Endodermal cell (in vitro differentiated cells): ENCODE results near the gene PLEKHA5. TPM values are rescaled to one million over a fixed set of nuclear protein-coding genes. Genes with fewer than 3 reads are reported as not detected.

Source experiments
- DNase-seq: peaks from one replicate; pipeline ENCODE4 v3.0.0-alpha.2; 2017
- H3K27ac ChIP-seq: 2 replicates; pipeline ENCODE4 v1.5.1; 2013; ENCODE audit warnings: mild to moderate bottlenecking, low read depth, low read length, moderate library complexity
- H3K27me3 ChIP-seq: 2 replicates; pipeline ENCODE4 v1.6.1; 2013; ENCODE audit warnings: mild to moderate bottlenecking, low read length, moderate library complexity; ENCODE audit not compliant: insufficient read depth, control insufficient read depth, poor library complexity, severe bottlenecking
- H3K36me3 ChIP-seq: 2 replicates; pipeline ENCODE4 v1.7.0; 2013; ENCODE audit warnings: mild to moderate bottlenecking, low read length, moderate library complexity; ENCODE audit not compliant: control insufficient read depth, insufficient read depth
- H3K4me1 ChIP-seq: one replicate; pipeline ENCODE4 v1.7.0; 2013; ENCODE audit warnings: low read length; ENCODE audit not compliant: control insufficient read depth, insufficient read depth
- H3K4me3 ChIP-seq: 2 replicates; pipeline ENCODE4 v1.5.1; 2013; ENCODE audit warnings: mild to moderate bottlenecking, low read length, moderate library complexity
- H3K9ac ChIP-seq: 2 replicates; pipeline ENCODE4 v1.6.1; 2013; ENCODE audit warnings: mild to moderate bottlenecking, low read length, moderate library complexity; ENCODE audit not compliant: poor library complexity, severe bottlenecking; ENCODE audit errors: extremely low read depth
- H3K9me3 ChIP-seq: 2 replicates; pipeline ENCODE4 v1.6.1; 2013; ENCODE audit warnings: mild to moderate bottlenecking, low read length, moderate library complexity; ENCODE audit not compliant: control insufficient read depth
- H3K27ac Mint-ChIP-seq: 2 replicates; pipeline ENCODE4 v1.8.0; 2020; ENCODE audit warnings: mixed read lengths
- H3K27me3 Mint-ChIP-seq: 2 replicates; pipeline ENCODE4 v1.8.0; 2021; ENCODE audit warnings: mild to moderate bottlenecking, mixed read lengths; ENCODE audit not compliant: insufficient read depth
- H3K36me3 Mint-ChIP-seq: 2 replicates; pipeline ENCODE4 v1.8.0; 2020; ENCODE audit warnings: low read depth, mixed read lengths
- H3K4me1 Mint-ChIP-seq: 2 replicates; pipeline ENCODE4 v1.8.0; 2020; ENCODE audit warnings: mixed read lengths
- H3K4me3 Mint-ChIP-seq: 2 replicates; pipeline ENCODE4 v1.8.0; 2020; ENCODE audit warnings: mild to moderate bottlenecking, moderate library complexity, mixed read lengths
- H3K9me3 Mint-ChIP-seq: 2 replicates; pipeline ENCODE4 v1.8.0; 2020; ENCODE audit warnings: mild to moderate bottlenecking, mixed read lengths
- CTCF ChIP-seq: fragments of 200-600 bp; sonication (generic); conservative IDR thresholded peaks from 2 replicates; pipeline ENCODE4 v1.5.0; 2021; ENCODE audit warnings: antibody characterized with exemption, mild to moderate bottlenecking
- WGBS, 2 experiments: methylation state at CpG; one replicate each; pipeline versions ENCODE4 v1.1.5 to v1.1.7; 2013; ENCODE audit warnings: missing lambda C conversion rate in 2 of 2, mixed read lengths in 1 of 2; ENCODE audit not compliant: insufficient coverage in 1 of 2, insufficient read length in 1 of 2; 5-methylcytosine and 5-hydroxymethylcytosine counted together
- long read RNA-seq, 4 experiments: library from polyadenylated mRNA in 2 of 4; library from RNA in 1 of 4; library from capped mRNA in 1 of 4; stranded (forward) in 3 of 4; unstranded in 1 of 4; transcript quantifications; one replicate each; pipeline ENCODE4 v2.0.0, GENCODE V29; 2020 to 2021; ENCODE audit warnings: inconsistent platforms in 1 of 4
- polyA plus RNA-seq, 2 experiments: library from polyadenylated mRNA; stranded (reverse); fragments of 50-300 nt; gene quantifications; one replicate each; pipeline ENCODE4 v1.2.3, GENCODE V29; 2013
- total RNA-seq, 2 donors: library from RNA; stranded (reverse); fragmentation: NEBNext Ultra II Directional in 1 of 2; extraction: Animal tissue kit (Norgen Biotek cat#: 25700) in 1 of 2; gene quantifications; 2 replicates in 1 of 2; 3 replicates in 1 of 2; pipeline ENCODE4 v1.2.1, GENCODE V29; 2021

Gene PLEKHA5
- 100 to 1,000 TPM in 1 of 2 donors, 10 to 100 TPM in 1; 48.5 to 139 TPM for total RNA-seq
- 68.6 TPM for polyA plus RNA-seq (2013, experiment 1 of 2)
- polyA plus RNA-seq (2013, experiment 2 of 2) = 71.7 TPM
- long read RNA-seq, experiment 1, full-length matches to known transcripts = 7 of 17 reads
- long read RNA-seq, experiment 1, partial matches to known transcripts = 7 of 17 reads
- long read RNA-seq, experiment 1, other reads (novel, unspliced or antisense) = 3 of 17 reads
- long read RNA-seq, experiment 2, full-length matches to known transcripts = 42 of 75 reads
- long read RNA-seq, experiment 2, partial matches to known transcripts = 11 of 75 reads
- long read RNA-seq, experiment 2, other reads (novel, unspliced or antisense) = 22 of 75 reads
- long read RNA-seq, experiment 3, full-length matches to known transcripts = 70 of 196 reads
- long read RNA-seq, experiment 3, partial matches to known transcripts = 93 of 196 reads
- long read RNA-seq, experiment 3, other reads (novel, unspliced or antisense) = 33 of 196 reads
- long read RNA-seq, experiment 4, partial matches to known transcripts = 54 of 66 reads
- long read RNA-seq, experiment 4, other reads (novel, unspliced or antisense) = 8 of 66 reads

- peak within 1 kb of the TSS; percentile 93 for H3K27ac Mint-ChIP-seq
- WGBS, 2 experiments = 0% methylated on average over 18 to 103 of the region's 103 CpGs
These were observed at the start of gene PLEKHA5 for GRCh38 chr12:19129486-19130223. PLEKHA5 (plus strand) TSS chr12:19129733; CDS start chr12:19129800, 67 bp downstream.

GRCh38 chr12:19080918-19081317 lies 48.6 kb upstream of the PLEKHA5 start:
- TF ChIP-seq CTCF = no peak
- H3K27me3 ChIP-seq = no peaks in the 10 kb centered on the region
- Mint-ChIP-seq H3K27ac (no peak overlapping the region), H3K4me1 (no peaks in the 10 kb centered on the region), H3K36me3 (no peaks in the 10 kb centered on the region), H3K27me3 (no peaks in the 10 kb centered on the region), H3K9me3 (peaks cover 5% of the 10 kb centered on the region), H3K4me3 (no peak overlapping the region)
- H3K36me3 ChIP-seq = no peaks in the 10 kb centered on the region
- H3K4me1 ChIP-seq = no peaks in the 10 kb centered on the region
- H3K4me3 ChIP-seq = no peak overlapping the region
- no peak overlapping the region for H3K27ac ChIP-seq
- H3K9ac ChIP-seq = no peak overlapping the region
- WGBS, 2 experiments = 100% methylated on average over 2 of the region's 2 CpGs
- peaks cover 5% of the 10 kb centered on the region for H3K9me3 ChIP-seq
- DNase-seq = no peak

More at GRCh38 chr12:19129486-19130223, at the start of gene PLEKHA5:
- Histone ChIP-seq H3K9me3 (peaks cover 27% of the 10 kb centered on the region), H3K27ac (peak within 1 kb of the TSS; percentile 92), H3K36me3 (peaks cover 20% of the 10 kb centered on the region), H3K27me3 (no peaks in the 10 kb centered on the region), H3K4me1 (peaks cover 4% of the 10 kb centered on the region), H3K4me3 (peak within 1 kb of the TSS; percentile 85), H3K9ac (peak within 1 kb of the TSS; percentile 71)
- Mint-ChIP-seq H3K36me3 (peaks cover 38% of the 10 kb centered on the region), H3K9me3 (peaks cover 26% of the 10 kb centered on the region), H3K4me1 (peaks cover 34% of the 10 kb centered on the region), H3K27me3 (peaks cover 2% of the 10 kb centered on the region), H3K4me3 (peak within 1 kb of the TSS; percentile 97)
- peak; percentile 93 for DNase-seq
- TF ChIP-seq CTCF = peak; percentile 73

- Mint-ChIP-seq H3K4me1 (no peaks in the 10 kb centered on the region), H3K27me3 (no peaks in the 10 kb centered on the region), H3K4me3 (no peak overlapping the region), H3K9me3 (peaks cover 5% of the 10 kb centered on the region), H3K36me3 (no peaks in the 10 kb centered on the region), H3K27ac (no peak overlapping the region)
- DNase-seq = no peak
- Histone ChIP-seq H3K27ac (no peak overlapping the region), H3K9me3 (peaks cover 5% of the 10 kb centered on the region), H3K9ac (no peak overlapping the region), H3K27me3 (no peaks in the 10 kb centered on the region), H3K4me3 (no peak overlapping the region), H3K4me1 (no peaks in the 10 kb centered on the region), H3K36me3 (no peaks in the 10 kb centered on the region)
- 95 to 100% methylated on average over 5 to 7 of the region's 7 CpGs for WGBS, 2 experiments
- TF ChIP-seq CTCF = no peak
These were observed 47.1 kb upstream of the PLEKHA5 start for GRCh38 chr12:19082365-19082911.
